Ureter (tissue), 1 donor: ENCODE results near the gene MBP. TPM values are rescaled to one million over a fixed set of nuclear protein-coding genes. Genes with fewer than 3 reads are reported as not detected.
A peak's percentile ranks its signal among the peaks of the same experiment; 100 is the strongest.
"Not testable (repeated sequence)": the region's sequence is repeated elsewhere in the genome, so short reads cannot be mapped to it uniquely, and the experiment has no call there.

Experiments used
- DNase-seq: peaks from one replicate; pipeline ENCODE4 v3.0.0-alpha.2; 2020; ENCODE audit warnings: low spot score
- total RNA-seq: library from RNA; stranded (reverse); gene quantifications from one replicate; pipeline ENCODE4 v1.2.4, GENCODE V29; 2023
- donor health status: DM: yes; HTN: yes; CAD: no.

Gene MBP
- total RNA-seq, 1 donor from 2014 or later = 78.7 TPM

DNA sequence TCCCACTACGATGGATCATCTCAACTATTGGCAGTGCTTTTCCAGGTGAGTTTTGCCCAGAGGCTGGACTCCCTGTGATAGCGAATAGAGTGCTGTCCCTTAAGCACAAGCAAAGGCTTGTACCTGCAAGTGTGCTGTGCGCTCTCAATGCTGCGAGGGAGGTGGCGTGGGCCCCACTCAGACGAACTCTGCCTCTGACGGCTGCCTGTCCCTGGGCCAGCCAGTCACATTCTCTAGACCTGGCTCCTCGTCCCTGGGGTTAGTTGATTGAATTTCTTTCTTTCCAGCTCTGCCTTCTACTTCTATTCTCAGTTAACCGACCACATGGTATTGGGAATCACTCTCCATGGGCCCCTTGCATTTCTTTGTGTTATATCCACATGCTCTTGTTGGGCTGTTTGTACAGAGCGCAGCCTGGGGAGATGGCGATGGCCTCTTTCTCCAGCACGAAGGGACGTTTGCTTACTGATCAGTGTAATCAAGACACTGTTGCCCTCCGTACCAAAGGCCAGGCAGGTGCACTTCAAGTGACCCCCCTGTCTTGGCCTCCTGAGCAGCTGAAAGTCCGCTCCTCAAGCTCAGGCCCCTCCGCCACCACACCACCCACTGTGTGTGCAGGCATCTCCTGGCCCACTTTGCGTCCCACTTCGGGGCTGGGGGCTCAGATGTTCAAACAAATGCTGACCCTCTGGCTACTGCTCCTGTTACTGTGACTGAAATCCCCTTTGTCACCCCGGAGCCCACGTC, 158.9 kb downstream of the MBP start:
- DNase-seq = no peak

DNA sequence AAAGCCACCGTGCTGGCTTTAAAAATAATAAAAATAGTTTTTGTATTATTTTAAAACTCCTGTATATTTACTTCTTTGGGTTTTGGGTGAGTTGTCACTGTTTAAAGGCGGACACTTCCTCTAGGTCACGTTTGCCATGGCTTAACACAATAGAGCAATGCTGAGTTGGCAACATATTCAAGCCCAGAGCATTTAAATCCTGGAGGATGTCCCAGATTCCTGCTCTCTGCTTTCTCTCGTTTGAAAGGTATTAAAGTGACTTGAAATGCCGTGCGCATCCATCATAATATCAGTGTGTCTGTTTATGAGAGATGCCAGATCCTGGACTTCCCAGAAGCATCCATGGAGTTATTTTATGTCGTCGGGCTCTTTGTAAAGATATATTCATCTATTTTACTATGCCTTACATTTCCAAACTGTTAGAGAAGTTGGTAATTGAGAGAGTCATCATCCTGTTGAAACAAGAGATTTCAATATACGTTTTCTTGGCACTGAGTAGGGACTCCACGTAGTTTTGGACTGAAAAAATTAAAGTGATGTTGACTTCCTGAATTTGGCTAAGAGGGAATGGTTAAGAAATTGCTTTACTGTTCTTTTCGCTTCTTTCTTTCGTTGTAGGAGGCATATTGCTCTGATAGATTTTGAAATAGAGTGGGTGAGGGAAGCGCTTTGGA, 159.6 kb downstream of the MBP start:
- DNase-seq = no peak

- DNase-seq = no peak
Observed at GRCh38 chr18:76972241-76972640, 160.3 kb downstream of the MBP start.

- DNase-seq = no peak
Observed at GRCh38 chr18:76970770-76971559, 161.6 kb downstream of the MBP start.

GRCh38 chr18:76967721-76968472, 164.7 kb downstream of the MBP start:
- DNase-seq = no peak

DNA sequence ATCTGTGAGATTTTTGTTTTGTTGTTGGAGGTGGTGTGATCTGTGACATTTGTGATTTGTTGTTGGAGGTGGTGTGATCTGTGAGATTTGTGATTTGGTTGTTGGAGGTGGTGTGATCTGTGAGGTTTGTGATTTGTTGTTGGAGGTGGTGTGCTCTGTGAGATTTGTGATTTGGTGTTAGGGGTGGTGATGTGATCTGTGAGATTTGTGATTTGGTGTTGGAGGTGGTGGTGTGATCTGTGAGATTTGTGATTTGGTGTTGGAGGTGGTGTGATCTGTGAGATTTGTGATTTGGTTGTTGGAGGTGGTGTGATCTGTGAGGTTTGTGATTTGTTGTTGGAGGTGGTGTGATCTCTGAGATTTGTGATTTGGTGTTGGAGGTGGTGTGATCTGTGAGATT, 165.3 kb downstream of the MBP start:
- not testable (repeated sequence) for DNase-seq

- DNase-seq = not testable (repeated sequence)
Observed at GRCh38 chr18:76965555-76966151, 166.9 kb downstream of the MBP start.

DNA sequence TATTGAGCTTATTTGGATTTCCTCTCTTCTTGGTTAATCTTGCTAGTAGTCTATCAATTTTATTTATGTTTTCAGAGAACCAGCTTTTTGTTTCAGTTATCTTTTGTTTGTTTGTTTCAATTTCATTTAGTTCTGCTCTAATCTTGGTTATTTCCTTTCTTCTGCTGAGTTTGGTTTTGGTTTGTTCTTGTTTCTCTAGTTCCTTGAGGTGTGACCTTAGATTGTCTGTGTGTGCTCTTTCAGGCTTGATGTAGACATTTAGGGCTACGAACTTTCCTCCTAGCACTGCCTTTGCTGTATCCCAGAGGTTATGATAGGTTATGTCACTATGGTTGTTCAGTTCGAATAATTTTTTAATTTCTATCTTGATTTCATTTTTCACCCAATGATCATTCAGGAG, 168.6 kb downstream of the MBP start:
- no peak for DNase-seq

- no peak for DNase-seq
Observed at GRCh38 chr18:76962851-76963250, 169.7 kb downstream of the MBP start.

DNA sequence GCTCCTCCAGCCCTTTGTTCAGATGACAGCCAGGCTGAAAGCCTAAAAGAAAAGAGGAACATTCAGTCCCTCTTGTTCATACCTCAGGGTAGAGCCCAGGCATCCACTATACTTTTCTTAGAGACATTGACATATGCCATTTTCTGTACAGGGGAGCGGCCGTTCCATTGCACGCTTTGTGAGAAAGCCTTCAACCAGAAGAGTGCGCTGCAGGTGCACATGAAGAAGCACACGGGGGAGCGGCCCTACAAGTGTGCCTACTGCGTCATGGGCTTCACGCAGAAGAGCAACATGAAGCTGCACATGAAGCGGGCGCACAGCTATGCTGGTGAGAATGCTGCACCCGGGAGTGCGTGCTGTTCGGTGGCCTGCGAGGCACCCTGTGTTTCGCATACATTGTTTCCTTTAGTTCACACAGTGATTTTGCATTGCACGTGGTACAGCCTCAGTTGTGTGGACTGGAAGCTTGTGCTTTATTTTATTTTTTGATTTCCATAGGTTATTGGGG, 172.0 kb downstream of the MBP start:
- DNase-seq = no peak

DNA sequence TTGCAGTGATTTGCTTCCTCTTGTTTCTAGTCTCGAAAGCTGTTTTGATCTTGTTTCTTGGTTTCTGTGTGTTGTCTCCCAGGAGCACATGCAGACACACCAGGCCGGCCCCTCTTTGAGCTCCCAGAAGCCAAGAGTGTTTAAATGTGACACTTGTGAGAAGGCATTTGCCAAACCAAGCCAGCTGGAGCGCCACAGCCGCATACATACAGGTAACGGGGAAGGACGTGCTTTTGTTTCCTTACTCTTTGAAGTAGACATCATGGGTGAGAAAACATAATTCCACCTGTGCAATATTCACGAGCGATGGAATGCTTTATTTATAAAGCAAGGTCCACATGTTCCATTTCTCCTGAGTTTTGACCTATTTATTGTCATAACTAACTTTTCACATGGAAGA, 173.0 kb downstream of the MBP start:
- DNase-seq = no peak

DNA sequence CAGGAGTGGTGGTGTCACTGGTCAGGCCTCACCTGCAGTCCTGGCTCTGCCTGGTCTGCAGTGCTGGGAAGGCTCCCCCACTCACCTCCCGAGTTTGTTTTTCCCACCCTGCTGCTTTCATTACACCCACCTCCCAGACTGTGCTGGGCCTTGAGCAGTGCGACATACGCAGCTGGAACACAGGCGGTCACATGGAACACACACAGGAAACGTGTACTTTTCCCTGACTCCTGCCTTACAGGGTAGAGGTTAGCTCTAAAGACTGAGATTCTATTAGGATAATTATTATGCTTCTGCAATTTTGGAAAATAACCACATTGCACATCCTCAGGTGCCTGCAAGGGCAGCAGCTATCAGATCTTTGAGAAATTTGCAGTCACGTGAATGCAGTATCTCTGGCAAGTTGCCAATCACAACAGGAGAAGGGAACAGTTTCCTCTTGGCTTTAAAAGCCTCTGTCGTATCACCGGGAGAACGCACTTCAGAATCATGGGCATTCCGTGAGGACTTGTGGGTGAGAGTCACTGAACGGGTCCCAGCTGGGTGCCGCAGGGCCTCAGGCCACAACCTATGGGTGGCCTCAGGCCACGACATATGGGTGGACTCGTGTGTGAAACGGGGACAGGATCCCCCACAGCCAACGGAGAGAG, 173.8 kb downstream of the MBP start:
- DNase-seq = no peak

DNA sequence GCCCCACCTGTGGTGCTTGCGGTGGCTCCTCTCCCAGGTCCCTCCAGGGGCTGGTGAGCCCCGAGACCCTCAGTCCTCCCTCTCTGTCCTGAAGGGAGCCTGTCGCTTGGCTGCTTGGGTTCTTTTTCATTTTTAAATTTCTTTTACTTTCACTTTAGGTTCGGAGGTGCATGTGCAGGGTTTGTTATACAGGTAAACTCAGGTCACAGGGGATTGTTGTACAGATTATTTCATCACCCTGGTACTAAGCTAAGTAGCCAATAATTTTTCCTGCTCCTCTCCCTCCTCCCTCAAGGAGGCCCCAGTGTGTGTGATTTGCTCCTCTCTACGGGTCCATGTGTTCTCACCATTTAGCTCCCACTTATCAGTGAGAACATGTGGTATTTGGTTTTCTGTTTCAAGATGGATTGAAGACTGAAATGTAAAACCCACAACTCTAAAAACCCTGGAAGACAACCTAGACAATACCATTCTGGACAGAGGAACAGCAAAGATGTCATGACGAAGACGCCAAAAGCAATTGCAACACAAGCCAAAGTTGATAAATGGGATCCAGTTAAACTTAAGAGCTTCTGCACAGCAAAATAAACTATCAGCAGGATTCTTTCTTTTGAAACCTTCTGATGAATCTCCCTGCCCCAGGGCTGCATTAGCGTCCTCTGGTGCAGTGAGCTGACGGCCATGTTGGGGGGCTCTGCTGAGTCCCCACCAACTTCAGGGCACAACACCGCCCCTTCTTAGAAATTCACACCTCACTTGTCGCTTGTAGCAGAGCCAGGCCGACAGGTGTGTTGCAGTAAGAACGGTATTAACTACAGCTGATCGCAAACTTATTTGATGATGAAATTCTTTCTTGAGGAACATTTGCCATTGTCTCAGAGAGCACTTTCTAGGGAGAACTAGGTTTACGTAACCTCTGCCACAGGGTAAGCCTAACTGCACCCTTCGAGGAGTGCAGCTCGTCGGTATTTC, 174.9 kb downstream of the MBP start:
- no peak for DNase-seq

GRCh38 chr18:76956648-76957047, 175.9 kb downstream of the MBP start:
- DNase-seq = no peak

GRCh38 chr18:76955524-76956170, 176.9 kb downstream of the MBP start:
- no peak for DNase-seq

GRCh38 chr18:76953583-76954233, 178.9 kb downstream of the MBP start:
- peak; percentile 70 for DNase-seq

GRCh38 chr18:76953156-76953555, 179.4 kb downstream of the MBP start:
- DNase-seq = no peak

- DNase-seq = no peak
Observed at GRCh38 chr18:76952747-76953146, 179.8 kb downstream of the MBP start.
